HG02885 (cell line): ENCODE results near the gene ARMH1.

ENCODE experiments used
- ATAC-seq: cut with Tn5 transposase; IDR thresholded peaks from one replicate; pipeline ENCODE4 v1.9.1; 2021; ENCODE audit warnings: mild to moderate bottlenecking; ENCODE audit not compliant: unreplicated experiment, poor library complexity

The ARMH1 gene

DNA sequence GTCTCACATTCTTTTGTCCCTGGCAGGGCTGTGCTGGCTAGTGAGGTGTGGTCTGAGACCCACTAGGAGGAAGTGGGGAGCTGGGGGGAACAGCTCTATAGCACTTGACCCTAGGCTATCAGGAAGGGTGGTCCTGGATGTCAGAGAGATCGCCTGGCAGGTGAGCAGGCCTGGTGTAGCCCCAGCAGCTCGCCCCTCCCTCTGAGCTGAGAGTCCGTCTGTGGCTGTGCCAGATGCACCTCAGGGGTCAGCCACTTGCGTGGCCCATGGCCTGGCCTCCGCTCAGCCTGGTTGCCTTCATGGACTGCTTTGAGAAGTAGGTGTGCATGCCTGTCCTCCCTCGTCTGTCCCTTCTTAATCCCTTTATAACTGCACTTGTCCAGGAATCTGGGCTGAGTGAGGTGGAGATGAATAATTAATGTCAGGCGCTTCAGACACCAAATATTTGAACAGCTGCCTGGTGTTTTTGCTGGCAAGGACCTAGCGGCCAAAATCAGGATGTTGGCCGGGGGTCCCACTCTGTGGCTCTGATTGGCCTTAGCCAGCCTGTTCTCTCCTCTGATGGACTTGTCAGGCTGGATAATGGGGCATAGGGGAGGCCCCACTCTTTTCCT, 30.7 kb upstream of the ARMH1 start:
- no peak for ATAC-seq

DNA sequence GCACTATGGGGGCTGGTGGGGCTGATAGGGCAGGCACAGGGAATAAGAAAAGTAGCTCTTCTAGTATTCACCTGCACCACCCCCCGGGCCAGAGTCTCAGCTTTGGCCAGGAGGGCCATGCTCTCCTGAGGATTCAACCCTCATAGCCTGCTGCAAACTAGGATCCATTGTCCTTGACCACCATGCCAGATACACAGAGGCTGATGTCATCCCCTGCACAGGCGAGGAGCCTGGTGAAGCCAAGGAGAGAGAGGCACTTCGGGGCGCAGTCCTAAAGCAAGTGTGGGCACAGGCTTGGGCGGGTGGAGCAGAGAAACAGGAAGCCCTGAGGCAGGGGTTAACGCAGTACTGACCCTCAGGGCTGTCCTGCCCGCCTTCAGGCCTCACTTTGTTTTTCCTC, 29.7 kb upstream of the ARMH1 start:
- ATAC-seq: no peak

DNA sequence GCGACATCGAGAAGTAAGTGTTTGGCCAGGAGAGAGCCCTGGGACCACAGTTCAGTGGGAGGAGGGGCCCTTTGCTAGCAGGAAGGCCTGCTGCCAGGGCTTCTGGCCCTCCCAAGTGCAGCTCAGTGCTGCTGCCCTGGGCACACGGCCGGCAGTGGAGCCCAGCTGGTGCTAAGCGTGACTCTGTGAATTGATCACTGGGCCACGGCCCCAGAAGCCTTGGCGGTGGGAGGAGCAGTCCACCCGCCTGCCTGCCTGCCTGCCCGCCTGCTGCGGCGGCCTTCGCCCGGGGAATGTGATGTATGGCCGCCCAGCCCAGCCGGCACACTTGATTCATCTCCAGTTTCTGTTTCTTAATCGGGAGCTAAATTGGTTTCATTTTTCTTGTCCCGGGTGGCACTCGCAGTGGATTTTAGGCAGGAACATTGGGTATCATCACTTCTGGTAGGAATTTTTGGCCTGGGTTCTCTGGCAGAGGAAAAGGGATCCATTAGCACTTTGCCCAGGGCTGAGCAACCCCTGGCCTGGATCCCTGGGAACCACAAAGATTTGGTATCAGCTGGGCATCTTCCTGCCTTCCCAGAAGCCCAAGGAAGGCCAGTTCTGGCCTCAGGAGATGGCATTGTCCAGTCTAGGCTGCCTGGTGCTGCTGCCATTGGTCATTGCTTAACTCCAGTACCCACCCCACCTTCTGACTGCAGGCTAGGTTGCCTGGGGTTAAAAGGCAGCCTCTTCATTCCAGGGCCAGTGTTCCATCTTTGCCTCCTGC, 28.9 kb upstream of the ARMH1 start:
- ATAC-seq: no peak

DNA sequence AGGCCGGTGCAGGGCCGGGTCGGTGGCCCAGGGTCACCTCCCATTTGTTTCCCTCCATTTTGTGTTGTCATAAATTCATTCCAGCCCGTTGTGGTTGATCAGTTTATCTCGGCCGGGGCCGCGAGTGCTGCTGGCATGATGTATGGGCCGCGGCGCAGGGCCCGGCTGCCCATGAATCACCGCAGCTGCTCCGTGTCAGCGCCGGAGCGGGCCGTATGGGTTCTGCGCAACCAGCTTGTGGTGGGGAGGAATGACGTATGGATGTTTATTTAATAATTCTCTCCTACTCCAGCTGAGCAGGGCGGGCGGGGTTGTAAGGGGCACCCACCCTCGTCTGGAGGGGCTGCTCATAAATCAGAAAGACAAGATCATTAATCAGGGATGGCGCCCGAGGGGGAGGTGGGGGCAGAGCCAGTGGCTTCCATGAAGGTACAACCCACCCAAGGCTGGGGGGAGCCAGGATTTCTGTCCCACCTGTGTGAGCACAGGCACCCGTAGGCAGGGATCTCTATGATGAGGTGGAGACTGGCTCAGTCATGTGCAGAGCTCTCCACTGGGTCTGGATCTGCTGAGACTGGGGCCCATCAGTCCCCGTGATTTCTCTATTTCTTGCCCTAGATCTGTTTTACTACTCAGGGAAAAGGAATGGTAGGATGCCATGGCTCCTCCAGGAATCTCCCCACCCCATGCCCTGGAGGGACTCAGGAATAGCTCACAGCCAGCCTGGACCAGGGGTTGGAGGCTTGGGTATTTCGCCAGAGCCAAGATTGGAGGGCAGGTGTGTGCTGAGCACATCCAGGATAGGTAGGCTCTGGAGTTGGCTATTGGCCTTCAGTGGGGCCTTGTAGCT, 28.0 kb upstream of the ARMH1 start:
- no peak for ATAC-seq

DNA sequence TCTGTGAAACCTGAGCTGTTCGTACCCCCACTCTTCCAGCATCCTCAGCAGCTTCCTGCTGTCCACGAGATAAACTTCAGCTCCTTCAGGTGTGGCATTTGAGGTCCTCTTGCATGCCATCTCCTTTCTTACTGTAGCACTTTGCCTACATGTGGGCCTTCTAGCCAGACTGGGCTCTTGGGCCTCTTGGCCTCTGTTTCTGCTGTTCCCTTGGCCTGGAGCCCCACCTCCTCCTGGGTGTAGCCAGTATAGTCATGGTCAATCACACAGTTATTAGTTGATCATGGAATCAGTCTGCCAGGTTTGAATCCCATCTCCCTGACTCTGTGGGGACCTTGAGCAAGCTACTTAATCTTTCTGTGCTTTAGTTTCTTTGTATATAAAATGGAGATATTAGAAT, 26.6 kb upstream of the ARMH1 start:
- no peak for ATAC-seq

DNA sequence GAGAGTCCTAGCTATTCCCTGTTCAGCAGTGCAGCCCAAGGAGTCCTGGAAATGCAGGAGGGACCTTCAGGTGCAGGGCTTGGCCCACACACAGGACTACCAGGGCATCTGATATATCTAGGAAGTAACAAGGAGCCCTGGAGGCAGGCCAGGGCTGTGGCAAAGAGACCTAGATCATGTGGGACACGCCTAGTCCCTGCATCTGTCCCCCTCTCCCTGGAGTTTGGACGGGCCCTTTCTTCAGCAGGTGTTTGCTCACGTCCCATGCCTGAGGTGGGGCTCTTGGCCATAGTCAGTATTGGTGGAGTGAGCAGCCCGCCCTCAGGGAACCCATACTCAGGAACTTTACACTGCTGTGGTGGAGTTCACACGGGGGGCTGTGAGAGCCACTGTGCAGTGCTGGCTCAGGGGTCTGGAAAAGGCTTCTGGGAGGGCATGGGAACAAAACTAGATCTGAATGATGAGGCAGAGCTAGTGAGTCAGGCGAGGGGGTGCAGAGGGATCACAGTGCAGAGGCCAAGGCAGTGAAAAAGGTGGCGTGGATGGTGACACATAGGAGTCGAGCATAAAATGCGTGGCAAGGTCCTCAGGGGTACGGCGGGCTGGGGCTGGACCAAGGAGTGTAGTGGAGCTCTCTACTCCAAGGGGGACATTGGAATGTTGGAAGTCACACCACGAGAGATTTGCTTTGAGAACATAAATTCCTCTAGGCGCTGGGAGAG, 25.8 kb upstream of the ARMH1 start:
- no peak for ATAC-seq

DNA sequence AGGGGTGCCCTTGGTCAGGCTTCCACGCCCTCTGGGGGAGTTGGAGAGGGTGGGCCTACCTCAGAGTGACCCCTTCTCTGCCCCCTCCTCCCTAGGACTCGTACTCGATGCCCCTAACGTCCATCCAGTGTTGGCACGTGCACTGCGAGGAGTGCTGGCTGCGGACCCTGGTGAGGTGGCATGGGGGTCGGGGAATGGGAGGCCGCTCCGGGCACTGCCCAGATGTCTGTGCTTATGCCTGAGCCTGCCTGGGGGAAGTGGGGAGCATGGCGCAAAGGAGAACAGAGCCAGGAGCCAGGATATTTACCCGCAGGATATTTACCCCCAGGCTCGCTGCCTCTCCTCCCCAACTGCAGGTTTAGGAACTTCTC, 24.7 kb upstream of the ARMH1 start:
- ATAC-seq: no peak

DNA sequence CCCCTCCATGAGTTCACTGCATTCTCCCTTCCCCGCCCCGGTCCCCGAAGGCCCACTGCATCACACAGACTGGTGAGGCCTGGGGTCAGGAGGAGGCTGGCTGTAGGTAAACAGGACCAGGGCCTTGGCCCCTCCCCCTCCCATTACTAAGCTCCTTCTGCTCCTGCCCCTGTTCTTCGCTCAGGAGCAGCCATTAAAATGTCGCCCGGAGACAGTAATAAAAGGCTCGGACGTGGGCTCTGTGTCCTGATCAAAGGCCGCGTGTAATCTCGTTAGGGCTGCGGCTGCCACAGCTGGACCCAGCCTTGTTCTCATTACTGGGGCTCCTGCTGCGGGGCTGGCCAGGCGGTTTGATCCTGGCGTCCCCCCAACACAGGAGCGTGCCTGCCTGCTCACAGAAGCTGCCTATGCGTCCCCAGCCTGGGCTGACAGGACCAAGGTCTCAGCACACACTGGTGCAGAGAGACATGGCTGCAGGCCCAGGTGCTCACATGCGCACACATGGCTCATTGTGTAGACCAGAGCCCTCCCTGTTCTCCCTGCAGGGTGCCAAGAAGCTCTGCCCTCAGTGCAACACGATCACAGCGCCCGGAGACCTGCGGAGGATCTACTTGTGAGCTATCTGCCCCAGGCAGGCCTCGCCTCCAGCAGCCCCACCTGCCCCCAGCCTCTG, 24.2 kb upstream of the ARMH1 start:
- no peak for ATAC-seq

DNA sequence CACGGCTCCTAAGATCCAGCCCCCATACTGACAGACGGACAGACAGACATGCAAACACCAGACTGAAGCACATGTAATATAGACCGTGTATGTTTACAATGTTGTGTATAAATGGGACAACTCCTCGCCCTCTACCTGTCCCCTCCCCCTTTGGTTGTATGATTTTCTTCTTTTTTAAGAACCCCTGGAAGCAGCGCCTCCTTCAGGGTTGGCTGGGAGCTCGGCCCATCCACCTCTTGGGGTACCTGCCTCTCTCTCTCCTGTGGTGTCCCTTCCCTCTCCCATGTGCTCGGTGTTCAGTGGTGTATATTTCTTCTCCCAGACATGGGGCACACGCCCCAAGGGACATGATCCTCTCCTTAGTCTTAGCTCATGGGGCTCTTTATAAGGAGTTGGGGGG, 23.4 kb upstream of the ARMH1 start:
- no peak for ATAC-seq

DNA sequence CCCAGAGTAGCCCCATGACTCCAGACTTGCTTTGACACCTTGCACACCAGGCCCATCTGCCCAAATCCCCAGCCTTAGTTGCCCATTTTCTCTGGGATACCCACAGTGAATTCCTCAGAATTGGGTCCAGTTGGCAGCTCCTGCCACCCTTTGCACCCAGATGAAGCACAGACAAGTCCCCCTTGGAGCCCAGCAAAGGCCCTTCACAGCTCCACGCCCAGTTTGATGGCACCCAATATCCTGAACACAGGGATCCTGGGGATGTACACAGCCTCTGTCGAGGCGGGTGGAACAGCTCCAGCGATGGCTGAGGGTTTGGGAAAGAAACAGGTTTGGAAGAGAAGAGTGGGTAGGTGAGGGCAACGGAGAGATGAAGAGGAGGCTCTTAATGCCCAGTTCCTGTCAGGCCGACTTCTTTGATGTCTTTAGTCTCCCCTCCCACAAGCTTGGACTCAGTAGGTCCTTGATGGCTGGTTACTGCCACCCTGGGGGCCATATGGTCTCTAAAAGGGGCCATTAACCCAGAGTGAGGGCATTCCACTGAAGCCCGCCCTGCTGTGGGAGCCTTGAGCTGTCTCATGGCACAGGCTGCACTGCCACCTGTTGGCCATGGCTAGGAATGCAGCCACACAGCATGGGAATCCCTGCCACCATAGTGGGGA, 21.9 kb upstream of the ARMH1 start:
- no peak for ATAC-seq

DNA sequence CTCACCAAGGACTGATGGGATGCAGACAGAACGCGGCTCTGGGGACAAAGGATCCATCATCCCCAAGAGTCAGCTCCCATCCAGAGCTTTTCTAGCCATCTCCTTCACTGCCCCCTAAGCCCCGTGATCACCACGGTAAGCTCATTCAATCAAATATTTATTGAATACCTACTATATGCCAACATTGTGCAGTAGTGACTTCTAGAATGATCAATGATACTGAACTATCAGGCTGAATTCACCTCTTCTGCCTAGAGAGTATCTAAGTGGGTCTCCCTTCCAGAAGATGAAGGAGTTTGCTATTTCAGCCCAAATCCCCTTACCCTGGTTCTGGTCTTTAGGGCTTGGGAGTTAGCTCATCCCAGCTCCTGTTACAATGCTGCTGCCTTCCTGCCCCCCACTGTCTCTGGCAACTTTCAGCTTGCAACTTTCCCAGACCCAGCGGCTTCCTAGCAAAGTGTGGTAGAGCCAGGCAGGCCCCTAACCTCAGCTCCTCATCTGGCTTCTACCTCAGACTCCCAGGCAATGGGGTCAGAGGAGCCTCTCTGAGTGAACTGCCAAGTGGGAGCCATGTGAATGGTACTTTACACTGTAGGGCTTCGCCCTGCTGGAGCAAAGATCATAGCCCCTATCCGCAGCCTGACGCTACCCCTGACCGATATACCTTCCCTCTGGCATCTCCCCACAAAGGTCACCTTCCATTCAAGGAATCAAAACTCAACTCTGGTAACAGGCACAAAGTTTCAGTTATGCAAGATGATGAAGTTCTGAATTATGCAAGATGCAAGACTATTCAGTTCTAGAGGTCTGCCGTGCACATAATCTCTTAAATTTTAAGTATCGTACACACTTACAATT, 21.2 kb upstream of the ARMH1 start:
- no peak for ATAC-seq

DNA sequence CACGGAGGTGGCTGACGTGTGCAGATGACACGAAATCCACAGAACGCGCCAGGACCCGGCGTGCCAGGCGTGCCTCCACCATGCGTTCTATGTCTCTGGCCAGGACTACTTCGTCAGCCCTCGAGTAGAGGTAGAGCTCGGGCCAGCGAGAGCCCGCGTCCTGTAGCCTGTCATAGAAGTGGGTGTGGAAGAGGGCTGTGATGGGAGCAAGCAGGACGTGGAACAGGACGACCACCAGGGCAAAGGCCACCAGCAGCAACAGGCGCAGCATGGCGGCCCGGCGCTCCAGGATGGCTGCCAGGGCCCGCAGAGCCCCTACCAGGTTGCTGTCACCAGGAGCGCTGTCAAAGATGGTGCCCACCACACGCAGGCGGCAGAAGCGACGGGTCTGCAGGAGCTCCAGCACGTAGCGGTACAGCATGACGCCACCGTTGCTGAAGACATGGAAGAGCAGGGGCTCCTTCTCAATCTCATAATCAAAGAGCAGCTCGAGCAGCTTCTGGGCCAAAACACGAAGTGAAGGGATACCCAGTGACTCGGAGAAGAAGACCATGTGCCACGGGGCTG, 19.8 kb upstream of the ARMH1 start:
- no peak for ATAC-seq

DNA sequence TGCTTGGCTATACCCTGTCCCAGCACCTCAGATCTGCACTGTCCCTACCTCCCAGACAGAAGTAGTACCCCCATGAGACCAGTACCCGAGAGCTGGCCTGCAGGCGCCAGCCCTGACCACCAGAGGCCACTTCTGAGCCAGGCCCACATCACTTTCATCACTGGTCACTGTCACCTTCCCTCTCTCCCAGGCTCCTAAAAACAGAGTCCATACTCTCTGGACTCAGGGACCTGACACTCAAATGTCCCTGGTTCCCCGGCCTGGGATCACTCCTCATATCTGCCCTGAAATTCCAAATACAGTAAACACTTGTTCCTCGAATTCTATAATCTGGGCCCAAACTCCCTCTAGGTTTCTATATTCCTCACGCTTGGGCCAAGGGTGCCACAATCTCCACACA, 18.9 kb upstream of the ARMH1 start:
- no peak for ATAC-seq

DNA sequence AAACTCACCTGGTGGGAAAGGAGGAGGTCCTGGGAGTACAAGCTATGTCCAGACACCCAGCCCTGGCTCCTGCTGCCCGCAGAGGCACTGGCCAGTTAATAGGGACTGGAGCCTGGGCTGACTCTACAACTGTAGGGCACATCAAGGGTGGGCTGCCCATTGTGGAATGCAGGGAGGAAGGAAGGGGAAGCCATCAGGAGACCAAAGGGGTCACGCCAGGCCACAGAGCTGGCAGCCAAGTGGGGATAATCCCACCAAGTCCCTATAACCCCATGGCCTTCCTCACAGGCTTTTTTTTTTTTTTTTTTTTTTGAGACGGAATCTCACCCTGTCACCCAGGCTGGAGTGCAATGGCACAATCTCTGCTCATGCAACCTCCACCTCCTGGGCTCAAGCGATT, 14.9 kb upstream of the ARMH1 start:
- ATAC-seq: no peak

DNA sequence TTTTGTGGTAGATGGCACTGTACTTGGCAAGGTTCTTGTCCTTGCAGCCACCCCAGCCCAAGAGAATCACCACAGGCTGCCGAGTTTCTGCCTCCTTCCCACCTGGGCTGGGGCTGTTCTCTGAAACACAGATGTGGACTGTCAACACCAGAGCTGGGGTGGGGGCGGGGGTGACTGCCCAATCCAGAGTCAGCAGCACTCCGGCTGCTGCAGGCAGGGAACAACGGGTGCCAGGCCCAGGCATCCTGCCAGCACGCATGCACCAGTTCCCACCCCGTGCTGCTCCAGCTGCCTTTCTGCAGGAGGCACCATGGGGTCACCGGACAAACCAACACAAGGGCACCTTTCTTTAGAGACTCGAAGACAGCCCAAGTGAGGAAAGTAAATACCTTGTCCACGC, 14.3 kb upstream of the ARMH1 start:
- ATAC-seq: no peak

DNA sequence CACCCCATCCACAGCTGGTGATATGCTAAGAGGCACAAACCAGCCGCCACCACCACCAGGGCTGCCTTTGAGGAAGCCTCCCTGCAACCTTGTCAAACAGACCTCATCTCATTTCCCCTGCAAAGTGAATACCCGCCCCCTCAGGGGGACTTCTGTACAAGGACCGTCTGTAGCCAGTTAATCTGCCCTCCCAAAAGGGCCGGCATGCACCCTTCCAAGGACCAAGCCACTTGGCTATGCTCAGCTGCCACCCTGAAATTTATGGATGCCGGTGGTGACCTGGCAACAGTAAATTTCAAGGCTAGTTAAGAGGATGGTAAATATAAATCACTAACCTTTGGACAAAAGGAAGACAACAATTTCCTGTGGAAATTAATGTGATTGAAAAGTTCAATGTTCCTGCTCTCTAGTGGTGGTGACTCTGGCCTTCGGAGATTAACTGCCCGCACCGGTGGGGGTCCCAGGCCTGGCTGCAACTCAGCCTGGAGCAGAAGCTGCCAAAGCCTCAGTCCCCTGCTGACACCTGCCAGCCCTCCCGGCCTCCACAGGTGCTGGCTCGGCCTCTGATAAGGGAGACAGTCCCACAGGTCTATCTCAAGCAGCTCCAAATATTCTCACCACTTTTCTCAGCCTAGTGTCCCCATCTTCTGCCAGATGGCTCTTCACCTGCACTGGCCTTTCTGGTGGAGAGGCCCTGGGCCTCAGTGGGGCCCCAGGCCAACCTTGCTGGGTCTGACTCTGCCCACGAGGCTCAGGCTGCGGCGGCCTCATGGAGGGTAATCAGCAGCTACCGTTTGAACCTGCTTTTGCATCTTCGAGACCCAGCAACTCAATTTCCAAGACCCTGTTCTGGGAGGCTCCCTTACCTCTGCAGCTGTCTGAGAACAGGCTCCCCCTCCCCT, 12.5 kb upstream of the ARMH1 start:
- ATAC-seq: no peak

DNA sequence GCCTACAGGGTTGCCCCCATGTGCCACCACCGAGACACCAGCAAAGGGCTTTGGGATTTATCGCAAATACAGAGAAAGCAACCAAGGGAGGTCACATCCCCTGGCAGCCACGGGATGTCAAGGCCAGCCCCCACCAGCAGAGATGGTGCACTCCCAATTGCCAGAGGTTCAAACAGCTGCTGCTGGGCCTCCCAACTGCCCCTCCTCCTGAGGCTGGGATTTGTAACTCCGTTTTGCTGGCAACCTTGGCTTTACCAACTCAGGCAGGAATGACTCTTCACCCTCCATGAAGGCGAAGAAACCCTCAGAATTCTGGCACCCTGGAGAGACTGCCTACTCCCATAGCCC, 11.9 kb upstream of the ARMH1 start:
- no peak for ATAC-seq

DNA sequence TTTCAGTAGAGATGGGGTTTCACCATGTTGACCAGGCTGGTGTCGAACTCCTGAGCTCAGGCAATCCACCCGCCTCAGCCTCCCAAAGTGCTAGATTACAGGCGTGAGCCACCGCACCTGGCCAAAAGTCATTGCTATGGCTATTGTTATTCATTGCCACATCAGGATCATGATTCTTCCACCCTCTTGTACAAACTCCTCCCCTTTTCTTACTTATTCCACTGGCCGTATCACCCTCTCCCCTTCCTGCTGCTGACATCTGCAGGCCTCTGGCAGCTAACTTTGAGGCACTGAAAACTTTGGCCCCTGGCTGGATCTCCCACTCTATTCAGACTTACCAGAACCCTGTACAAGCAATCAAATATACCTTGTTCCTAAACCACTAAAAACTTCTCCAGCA, 11.1 kb upstream of the ARMH1 start:
- ATAC-seq: no peak
